CD14-positive monocyte (primary cell): Measurements from ENCODE around the gene KCNJ8. TPM values are rescaled to one million over a fixed set of nuclear protein-coding genes. Genes with fewer than 3 reads are reported as not detected.

Source experiments
- DNase-seq, 3 donors: peaks; one replicate each; pipeline ENCODE4 v3.0.0-alpha.2; 2011 to 2022
- H2AFZ ChIP-seq: 2 replicates; pipeline ENCODE4 v1.6.0; 2012; ENCODE audit warnings: mild to moderate bottlenecking, low read depth, low read length, inconsistent platforms; ENCODE audit not compliant: insufficient read depth, poor library complexity, severe bottlenecking
- H3K27ac ChIP-seq, 2 donors: 1 replicate in 1 of 2; 2 replicates in 1 of 2; pipeline ENCODE4 v1.5.1; 2012 to 2013; ENCODE audit warnings: low read length in 2 of 2, control low read depth in 1 of 2, inconsistent platforms in 1 of 2, low read depth in 1 of 2, mild to moderate bottlenecking in 1 of 2
- H3K27me3 ChIP-seq, 2 donors: one replicate each; pipeline versions ENCODE4 v1.6.0 to v1.6.1; 2011 to 2013; ENCODE audit warnings: low read length in 2 of 2; ENCODE audit not compliant: control insufficient read depth in 2 of 2, insufficient read depth in 2 of 2
- H3K36me3 ChIP-seq, 2 donors: replicated peaks in 1 of 2; 1 replicate in 1 of 2; 2 replicates in 1 of 2; pipeline versions ENCODE4 v1.5.1 to v1.6.1; 2012 to 2013; ENCODE audit warnings: low read length in 2 of 2, control low read depth in 1 of 2, inconsistent platforms in 1 of 2, mild to moderate bottlenecking in 1 of 2; ENCODE audit not compliant: insufficient read depth in 2 of 2, control insufficient read depth in 1 of 2
- H3K4me1 ChIP-seq, 2 donors: 1 replicate in 1 of 2; 2 replicates in 1 of 2; pipeline versions ENCODE4 v1.5.1 to v1.6.1; 2012 to 2013; ENCODE audit warnings: low read length in 2 of 2, control low read depth in 1 of 2, inconsistent platforms in 1 of 2, mild to moderate bottlenecking in 1 of 2, moderate library complexity in 1 of 2; ENCODE audit not compliant: insufficient read depth in 2 of 2, control insufficient read depth in 1 of 2
- H3K4me2 ChIP-seq: replicated peaks from 2 replicates; pipeline ENCODE3; 2012; ENCODE audit warnings: low read length, moderate library complexity, mild to moderate bottlenecking; ENCODE audit not compliant: poor library complexity, severe bottlenecking; ENCODE audit errors: extremely low read depth
- H3K4me3 ChIP-seq, 3 experiments: fragments of 200-600 bp in 1 of 3; sonication (generic) in 1 of 3; replicated peaks in 1 of 3; 1 replicate in 2 of 3; 2 replicates in 1 of 3; pipeline ENCODE4 v1.5.1; 2011 to 2013; ENCODE audit warnings: low read length in 3 of 3, mild to moderate bottlenecking in 3 of 3, control low read depth in 2 of 3, low read depth in 2 of 3, inconsistent platforms in 1 of 3, moderate library complexity in 1 of 3
- H3K79me2 ChIP-seq: 2 replicates; pipeline ENCODE4 v1.6.0; 2012; ENCODE audit warnings: mild to moderate bottlenecking, control low read depth, inconsistent platforms, low read length, moderate library complexity; ENCODE audit not compliant: insufficient read depth
- H3K9ac ChIP-seq: 2 replicates; pipeline ENCODE4 v1.6.0; 2017; ENCODE audit warnings: low read length, mild to moderate bottlenecking; ENCODE audit not compliant: insufficient read depth, poor library complexity, severe bottlenecking
- H3K9me3 ChIP-seq, 2 donors: replicated peaks in 1 of 2; 1 replicate in 1 of 2; 2 replicates in 1 of 2; pipeline versions ENCODE4 v1.5.1 to v1.6.1; 2012 to 2013; ENCODE audit warnings: low read length in 2 of 2, control low read depth in 1 of 2; ENCODE audit not compliant: control insufficient read depth in 1 of 2, insufficient read depth in 1 of 2
- H4K20me1 ChIP-seq: 2 replicates; pipeline ENCODE4 v1.6.0; 2012; ENCODE audit warnings: mild to moderate bottlenecking, low read length, control low read depth, moderate library complexity; ENCODE audit not compliant: insufficient read depth
- H3K27ac Mint-ChIP-seq, 7 donors: one replicate each; pipeline ENCODE4 v1.8.0; 2020; ENCODE audit warnings: mild to moderate bottlenecking in 7 of 7, mixed read lengths in 7 of 7, moderate library complexity in 6 of 7, inconsistent platforms in 2 of 7
- H3K27me3 Mint-ChIP-seq, 3 donors: one replicate each; pipeline ENCODE4 v1.8.0; 2021 to 2022; ENCODE audit warnings: low read depth in 3 of 3, mild to moderate bottlenecking in 3 of 3, mixed read lengths in 3 of 3, moderate library complexity in 3 of 3, inconsistent platforms in 1 of 3
- H3K36me3 Mint-ChIP-seq, 2 donors: one replicate each; pipeline ENCODE4 v1.8.0; 2020; ENCODE audit warnings: mixed read lengths in 2 of 2, inconsistent platforms in 1 of 2, mild to moderate bottlenecking in 1 of 2
- H3K4me1 Mint-ChIP-seq: one replicate; pipeline ENCODE4 v1.8.0; 2020; ENCODE audit warnings: mild to moderate bottlenecking, mixed read lengths
- H3K4me3 Mint-ChIP-seq, 2 donors: one replicate each; pipeline ENCODE4 v1.8.0; 2020; ENCODE audit warnings: mild to moderate bottlenecking in 2 of 2, mixed read lengths in 2 of 2, moderate library complexity in 1 of 2
- H3K9me3 Mint-ChIP-seq, 7 donors: one replicate each; pipeline ENCODE4 v1.8.0; 2020 to 2022; ENCODE audit warnings: mixed read lengths in 7 of 7, mild to moderate bottlenecking in 6 of 7, moderate library complexity in 6 of 7, inconsistent platforms in 2 of 7
- CTCF ChIP-seq: fragments of 200-600 bp; IDR thresholded peaks from one replicate; pipeline ENCODE4 v1.8.0; 2022; ENCODE audit warnings: antibody characterized with exemption, mild to moderate bottlenecking
- WGBS: methylation state at CpG from one replicate; pipeline ENCODE4 v1.1.5; 2013; ENCODE audit warnings: missing lambda C conversion rate; ENCODE audit not compliant: insufficient coverage; 5-methylcytosine and 5-hydroxymethylcytosine counted together
- intact Hi-C, 2 donors: fragments of 100-400 bp; cut with micrococcal nuclease; formaldehyde crosslinking; loops; one replicate each; pipeline versions ENCODE4 v1.15.0 to v1.15.1; 2023
- polyA minus RNA-seq: library from RNA; depleted of rRNA, polyadenylated mRNA; stranded (reverse); fragments of >200 nt; gene quantifications from 2 replicates; pipeline ENCODE4 v1.2.3, GENCODE V29; 2012
- polyA plus RNA-seq, 3 donors: library from polyadenylated mRNA; depleted of rRNA in 1 of 3; unstranded in 2 of 3; stranded (reverse) in 1 of 3; fragments of 300-500 nt in 2 of 3; fragments of >200 nt in 1 of 3; fragmentation: Illumina TruSeq in 2 of 3; gene quantifications; 1 replicate in 2 of 3; 2 replicates in 1 of 3; pipeline ENCODE4 v1.2.3, GENCODE V29; 2012 to 2021
- total RNA-seq, 12 experiments: library from RNA in 1 of 12; stranded (reverse) in 1 of 12; fragments of 120-200 nt in 1 of 12; gene quantifications; one replicate each; pipeline ENCODE4 v1.2.4 and lab custom pipeline; 2013 to 2026; ENCODE audit warnings: mixed read lengths in 6 of 12, inconsistent platforms in 1 of 12

Gene KCNJ8
- 0.06 TPM for total RNA-seq (2013)
- polyA plus RNA-seq = not detected
- not detected in 2 replicates for polyA minus RNA-seq
- 0 to 0.46 (median 0) reads per million in 11 experiments for total RNA-seq (lab: John Stamatoyannopoulos, UW)

DNA sequence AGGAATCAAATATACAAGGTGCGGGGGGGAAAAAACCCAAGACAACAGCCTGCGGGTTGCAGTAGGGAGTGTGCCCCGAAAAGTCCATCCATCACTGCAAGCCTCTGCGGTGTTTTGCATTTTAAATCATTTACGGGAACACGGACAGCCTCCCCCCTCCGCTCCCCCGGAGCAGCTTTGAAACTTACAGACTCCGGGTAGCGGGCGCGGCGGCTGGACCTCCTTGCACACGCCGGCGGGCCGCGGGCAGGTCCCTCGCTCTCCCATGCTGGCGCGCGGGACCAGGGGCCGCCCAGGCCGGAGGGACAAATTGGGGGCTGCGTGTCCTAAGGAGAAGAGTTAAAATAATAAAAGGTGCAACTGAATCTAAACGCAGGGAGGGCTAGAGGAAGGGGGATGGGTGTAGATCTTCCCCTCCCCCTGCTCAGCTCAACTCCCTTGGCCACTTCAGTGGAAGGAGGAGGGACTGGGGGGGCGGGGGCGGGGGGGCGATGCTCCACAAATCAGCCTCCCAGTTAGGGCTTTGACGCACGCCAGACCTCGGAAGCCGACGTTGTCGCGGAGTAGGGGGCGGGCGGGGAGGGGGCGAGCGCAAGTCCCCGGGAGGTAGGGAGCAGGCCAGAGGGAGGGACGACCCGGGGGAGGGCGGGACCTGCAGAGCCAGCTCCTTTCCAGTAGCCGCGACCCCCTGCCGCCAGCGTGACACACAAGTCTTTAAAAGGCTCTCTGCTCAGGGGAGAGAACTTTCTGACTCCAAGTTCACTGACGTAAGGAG is at the start of gene KCNJ8:
KCNJ8 (minus strand) TSS at position 349 of the 775 bp plus-strand sequence. CDS start 1,090 bp downstream, outside the sequence.
- H3K4me3 Mint-ChIP-seq = peak within 1 kb of the TSS in 1 of 2 donors; percentile 73
- peaks cover 46 to 57% (median 49%) of the 10 kb centered on the region in 3 donors for H3K27me3 Mint-ChIP-seq
- TF ChIP-seq CTCF = no peak
- Histone ChIP-seq H3K27ac (no peak within 1 kb of the TSS), H3K9me3 (no peaks in the 10 kb centered on the region), H3K36me3 (no peaks in the 10 kb centered on the region), H3K79me2 (no peaks in the 10 kb centered on the region), H2AFZ (no peak within 1 kb of the TSS), H3K27me3 (peaks cover 47 to 54% of the 10 kb centered on the region in 2 donors), H3K9ac (no peak within 1 kb of the TSS), H4K20me1 (no peaks in the 10 kb centered on the region), H3K4me2 (no peak within 1 kb of the TSS), H3K4me1 (no peaks in the 10 kb centered on the region), H3K4me3 (no peak within 1 kb of the TSS)
- no peaks in the 10 kb centered on the region for H3K36me3 Mint-ChIP-seq
- no peak within 1 kb of the TSS for H3K27ac Mint-ChIP-seq
- 0% methylated on average over 25 of the region's 49 CpGs for WGBS
- DNase-seq = no peak
- peaks cover 2% of the 10 kb centered on the region for H3K4me1 Mint-ChIP-seq
- H3K9me3 Mint-ChIP-seq = peaks cover 0 to 5% (median 2%) of the 10 kb centered on the region in 7 donors
- intact Hi-C loops = no loop called here

- 80% methylated on average over 1 of the region's 8 CpGs for WGBS
- no peak for TF ChIP-seq CTCF
- no peaks in the 10 kb centered on the region for H3K4me1 Mint-ChIP-seq
These were observed 49.1 kb upstream of the KCNJ8 start for GRCh38 chr12:21823581-21823980.

More at GRCh38 chr12:21823581-21823980, 49.1 kb upstream of the KCNJ8 start:
- H3K9ac ChIP-seq = no peak overlapping the region
- DNase-seq = no peak
- no peaks in the 10 kb centered on the region for H3K4me1 ChIP-seq
- peaks cover 0 to 1% (median 0%) of the 10 kb centered on the region in 3 donors for H3K27me3 Mint-ChIP-seq
- H3K36me3 ChIP-seq = no peaks in the 10 kb centered on the region
- no peaks in the 10 kb centered on the region for H4K20me1 ChIP-seq
- intact Hi-C loops = no loop called here
- no peaks in the 10 kb centered on the region for H3K27me3 ChIP-seq
- no peaks in the 10 kb centered on the region for H3K79me2 ChIP-seq
- H3K4me2 ChIP-seq = no peak overlapping the region
- H3K4me3 ChIP-seq = no peak overlapping the region
- H3K36me3 Mint-ChIP-seq = no peaks in the 10 kb centered on the region
- H3K4me3 Mint-ChIP-seq = no peak overlapping the region
- peaks cover 0 to 12% (median 2%) of the 10 kb centered on the region in 7 donors for H3K9me3 Mint-ChIP-seq
- H3K27ac Mint-ChIP-seq = no peak overlapping the region
- no peak overlapping the region for H3K27ac ChIP-seq
- H3K9me3 ChIP-seq = no peaks in the 10 kb centered on the region
- no peak overlapping the region for H2AFZ ChIP-seq
